ENCODE results near the gene WNK2. TPM values are rescaled to one million over a fixed set of nuclear protein-coding genes. Genes with fewer than 3 reads are reported as not detected.
A peak's percentile ranks its signal among the peaks of the same experiment; 100 is the strongest.

Gene WNK2
- total and polyA plus RNA-seq, 2 of the 4 experiments (the other 2 are of a cell fraction): not detected

DNA sequence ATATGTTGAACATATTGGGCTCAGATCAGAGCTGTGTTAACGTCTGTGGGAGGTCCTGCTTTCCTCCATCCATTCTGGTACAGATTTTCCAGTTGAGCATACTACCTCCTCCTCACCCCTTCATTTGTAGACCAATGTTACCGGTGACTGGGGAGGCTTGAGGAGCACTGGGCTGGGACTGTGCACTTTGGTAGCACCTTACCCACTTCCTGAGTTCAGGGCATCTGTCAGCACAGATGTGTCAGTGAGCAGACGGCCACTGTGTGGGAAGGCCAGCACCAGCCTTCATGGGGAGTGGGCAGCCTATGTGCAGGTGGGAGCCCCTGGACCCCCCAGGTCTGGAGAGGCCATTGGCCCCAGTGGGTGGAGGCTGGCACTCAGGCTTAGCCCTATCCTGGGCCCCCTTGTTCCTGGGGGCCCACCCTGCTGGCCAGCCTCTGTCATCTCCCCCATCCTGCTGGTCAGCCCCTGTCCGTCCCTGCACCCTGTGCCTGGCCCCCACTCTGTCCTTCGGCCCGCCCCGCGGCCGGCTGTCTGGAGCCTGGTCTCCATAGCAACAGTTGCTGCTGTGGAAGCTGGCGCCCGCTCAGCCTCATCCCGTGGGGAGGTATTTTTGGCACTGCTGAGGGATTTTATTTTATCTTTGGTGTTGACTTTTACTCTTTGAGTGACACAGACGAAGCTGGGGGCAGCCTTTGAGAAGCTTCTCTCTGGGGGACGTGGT, 21.3 kb downstream of the WNK2 start:
- CTCF ChIA-PET: no interaction called here
- dilution Hi-C loops (cut with HindIII; ENCODE audit: low sequenced_read_pairs, unreplicated experiment): no loop called here
- H4K5ac ChIP-seq (ENCODE audit: low read depth, low read length): no peak overlapping the region

More for the DNA sequence above, 21.3 kb downstream of the WNK2 start:
- H3K23ac ChIP-seq (ENCODE audit: low read depth, low read length): no peak overlapping the region
- no peaks in the 10 kb centered on the region for H3K36me3 ChIP-seq (ENCODE audit: control insufficient read depth, insufficient read depth, low read length)
- TF ChIP-seq POLR2A (IDR thresholded peaks at IDR 0.05; ENCODE audit: low read depth, low read length) (no peak), MAFK (IDR thresholded peaks at IDR 0.05; ENCODE audit: low read depth, low read length) (no peak), RCOR1 (IDR thresholded peaks at IDR 0.05; ENCODE audit: insufficient replicate concordance, low read length) (no peak), RAD21 (IDR thresholded peaks at IDR 0.05; ENCODE audit: low read length) (no peak), SMC3 (IDR thresholded peaks at IDR 0.05; ENCODE audit: low read depth, low read length) (no peak), RFX5 (IDR thresholded peaks at IDR 0.05; ENCODE audit: low read depth, low read length) (no peak), CHD1 (IDR thresholded peaks at IDR 0.05; ENCODE audit: low read depth, low read length) (no peak), MXI1 (IDR thresholded peaks at IDR 0.05; ENCODE audit: borderline replicate concordance, low read depth, low read length) (no peak), MAZ (IDR thresholded peaks at IDR 0.05; ENCODE audit: borderline replicate concordance, low read depth, low read length) (no peak), NFE2L2 (IDR thresholded peaks at IDR 0.05; ENCODE audit: low read depth, low read length) (no peak), CEBPB (IDR thresholded peaks at IDR 0.05; ENCODE audit: low read depth, low read length) (no peak), BHLHE40 (IDR thresholded peaks at IDR 0.05; ENCODE audit: low read depth, low read length) (no peak), FOS (IDR thresholded peaks at IDR 0.05; ENCODE audit: low read depth, low read length) (no peak)
- TF ChIP-seq, protein P1, sequence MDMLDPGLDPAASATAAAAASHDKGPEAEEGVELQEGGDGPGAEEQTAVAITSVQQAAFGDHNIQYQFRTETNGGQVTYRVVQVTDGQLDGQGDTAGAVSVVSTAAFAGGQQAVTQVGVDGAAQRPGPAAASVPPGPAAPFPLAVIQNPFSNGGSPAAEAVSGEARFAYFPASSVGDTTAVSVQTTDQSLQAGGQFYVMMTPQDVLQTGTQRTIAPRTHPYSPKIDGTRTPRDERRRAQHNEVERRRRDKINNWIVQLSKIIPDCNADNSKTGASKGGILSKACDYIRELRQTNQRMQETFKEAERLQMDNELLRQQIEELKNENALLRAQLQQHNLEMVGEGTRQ (IDR thresholded peaks at IDR 0.05; ENCODE audit: low read depth, low read length): no peak
- TF ChIP-seq, protein P2, sequence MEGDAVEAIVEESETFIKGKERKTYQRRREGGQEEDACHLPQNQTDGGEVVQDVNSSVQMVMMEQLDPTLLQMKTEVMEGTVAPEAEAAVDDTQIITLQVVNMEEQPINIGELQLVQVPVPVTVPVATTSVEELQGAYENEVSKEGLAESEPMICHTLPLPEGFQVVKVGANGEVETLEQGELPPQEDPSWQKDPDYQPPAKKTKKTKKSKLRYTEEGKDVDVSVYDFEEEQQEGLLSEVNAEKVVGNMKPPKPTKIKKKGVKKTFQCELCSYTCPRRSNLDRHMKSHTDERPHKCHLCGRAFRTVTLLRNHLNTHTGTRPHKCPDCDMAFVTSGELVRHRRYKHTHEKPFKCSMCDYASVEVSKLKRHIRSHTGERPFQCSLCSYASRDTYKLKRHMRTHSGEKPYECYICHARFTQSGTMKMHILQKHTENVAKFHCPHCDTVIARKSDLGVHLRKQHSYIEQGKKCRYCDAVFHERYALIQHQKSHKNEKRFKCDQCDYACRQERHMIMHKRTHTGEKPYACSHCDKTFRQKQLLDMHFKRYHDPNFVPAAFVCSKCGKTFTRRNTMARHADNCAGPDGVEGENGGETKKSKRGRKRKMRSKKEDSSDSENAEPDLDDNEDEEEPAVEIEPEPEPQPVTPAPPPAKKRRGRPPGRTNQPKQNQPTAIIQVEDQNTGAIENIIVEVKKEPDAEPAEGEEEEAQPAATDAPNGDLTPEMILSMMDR (conservative IDR thresholded peaks at IDR 0.05; ENCODE audit: low read depth, low read length): no peak
- TF ChIP-seq, protein P3, sequence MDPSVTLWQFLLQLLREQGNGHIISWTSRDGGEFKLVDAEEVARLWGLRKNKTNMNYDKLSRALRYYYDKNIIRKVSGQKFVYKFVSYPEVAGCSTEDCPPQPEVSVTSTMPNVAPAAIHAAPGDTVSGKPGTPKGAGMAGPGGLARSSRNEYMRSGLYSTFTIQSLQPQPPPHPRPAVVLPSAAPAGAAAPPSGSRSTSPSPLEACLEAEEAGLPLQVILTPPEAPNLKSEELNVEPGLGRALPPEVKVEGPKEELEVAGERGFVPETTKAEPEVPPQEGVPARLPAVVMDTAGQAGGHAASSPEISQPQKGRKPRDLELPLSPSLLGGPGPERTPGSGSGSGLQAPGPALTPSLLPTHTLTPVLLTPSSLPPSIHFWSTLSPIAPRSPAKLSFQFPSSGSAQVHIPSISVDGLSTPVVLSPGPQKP (IDR thresholded peaks at IDR 0.05; ENCODE audit: borderline replicate concordance, low read depth, low read length): no peak
- no peaks in the 10 kb centered on the region for H3K4me1 ChIP-seq (ENCODE audit: control insufficient read depth, insufficient read depth, low read length)
- H3K14ac ChIP-seq (replicated peaks; ENCODE audit: low read depth, low read length): no peak overlapping the region
- no peak overlapping the region for H2AFZ ChIP-seq (replicated peaks; ENCODE audit: low read length, poor library complexity)
- H2BK20ac ChIP-seq (ENCODE audit: low read depth, low read length): no peak overlapping the region
- 18% methylated on average over 2 of the region's 14 CpGs; no CpG with 5 or more reads in 1 of the 2 experiments for WGBS, 2 experiments (ENCODE audit: extremely low coverage in 2 of 2, insufficient read length in 1 of 2)
- peaks cover 19% of the 10 kb centered on the region for H3K27me3 ChIP-seq (ENCODE audit: control insufficient read depth, insufficient read depth, low read length)
- no peak overlapping the region for H2BK15ac ChIP-seq (ENCODE audit: low read depth, low read length)
- in situ Hi-C loops (cut with MboI; ENCODE audit: low sequenced_read_pairs) (no loop called here), intact Hi-C loops (cut with micrococcal nuclease) (no loop called here)
- H2BK5ac ChIP-seq (ENCODE audit: low read depth, low read length, poor library complexity, severe bottlenecking): no peak overlapping the region
- no peak overlapping the region for H2BK120ac ChIP-seq (ENCODE audit: low read depth, low read length)
- H3K18ac ChIP-seq (ENCODE audit: low read depth, low read length): no peak overlapping the region
- no peak overlapping the region for H3K56ac ChIP-seq (ENCODE audit: extremely low read depth, insufficient read depth, low read length)
- H3K9ac ChIP-seq (ENCODE audit: low read depth, low read length): no peak overlapping the region
- no peak overlapping the region for H3K4me2 ChIP-seq (ENCODE audit: low read depth, low read length)
- no peak overlapping the region for H4K8ac ChIP-seq (ENCODE audit: low read depth in 2 of 2, low read length in 2 of 2)
- no peaks in the 10 kb centered on the region for H4K20me1 ChIP-seq (ENCODE audit: insufficient read depth, low read length)
- ATAC-seq (ENCODE audit: low read depth) (peak; percentile 25), DNase-seq (no peak)
- H3K9me1 ChIP-seq (ENCODE audit: insufficient read depth, low read length): no peaks in the 10 kb centered on the region
- no peak overlapping the region for H2AK9ac ChIP-seq (replicated peaks; ENCODE audit: low read depth, low read length, poor library complexity)
- no TSS peak for BruUV-seq (replicated peaks)
- H3K79me1 ChIP-seq (ENCODE audit: low read depth in 1 of 2, low read length in 2 of 2): no peaks in the 10 kb centered on the region
- no peak overlapping the region for H3K4ac ChIP-seq (ENCODE audit: low read depth, low read length)
- POLR2A ChIA-PET (ENCODE audit: unreplicated experiment): no interaction called here
- H2AK5ac ChIP-seq (ENCODE audit: low read depth, low read length): no peak overlapping the region
- no peak overlapping the region for H4K91ac ChIP-seq (ENCODE audit: insufficient read depth, low read depth, low read length)
- peaks cover 3% of the 10 kb centered on the region; the same call in 1 of the 2 replicates for H3K9me3 ChIP-seq (ENCODE audit: control insufficient read depth, insufficient read depth, low read length)
- no peak overlapping the region for H3K4me3 ChIP-seq (ENCODE audit: insufficient read depth, low read depth, low read length)
- no peak overlapping the region for H3K27ac ChIP-seq (ENCODE audit: insufficient read depth, low read length)

All from IMR-90 (cell line).